Vagina (tissue), 2 donors: ENCODE data around the gene TRIM52.
"Not testable (repeated sequence)": the region's sequence is repeated elsewhere in the genome, so short reads cannot be mapped to it uniquely, and the experiment has no call there.

ENCODE experiments used
- POLR2A ChIP-seq, 2 donors: fragments of 450-650 bp; IDR thresholded peaks; one replicate each; pipeline ENCODE4 v1.6.1; 2017; ENCODE audit warnings: antibody characterized with exemption in 2 of 2, mild to moderate bottlenecking in 2 of 2, moderate library complexity in 2 of 2
- POLR2AphosphoS5 ChIP-seq, 2 donors: sonication (generic); formaldehyde crosslinking; IDR thresholded peaks; one replicate each; pipeline ENCODE4 v1.9.0; 2017; ENCODE audit warnings: antibody characterized with exemption in 2 of 2, mild to moderate bottlenecking in 2 of 2, low read depth in 1 of 2; ENCODE audit not compliant: insufficient read depth in 1 of 2
- TF ChIP-seq, protein P1 (sequence below), 3 experiments: fragments of 450-650 bp in 2 of 3; fragments of 200-600 bp in 1 of 3; sonication (generic) in 1 of 3; IDR thresholded peaks; one replicate each; pipeline ENCODE4 v1.5.1; 2017 to 2019; ENCODE audit warnings: antibody characterized with exemption in 3 of 3, mild to moderate bottlenecking in 2 of 3, moderate library complexity in 2 of 3

GRCh38 chr5:181214249-181214648 is 46.7 kb downstream of the TRIM52 start:
- TF ChIP-seq, protein P1, sequence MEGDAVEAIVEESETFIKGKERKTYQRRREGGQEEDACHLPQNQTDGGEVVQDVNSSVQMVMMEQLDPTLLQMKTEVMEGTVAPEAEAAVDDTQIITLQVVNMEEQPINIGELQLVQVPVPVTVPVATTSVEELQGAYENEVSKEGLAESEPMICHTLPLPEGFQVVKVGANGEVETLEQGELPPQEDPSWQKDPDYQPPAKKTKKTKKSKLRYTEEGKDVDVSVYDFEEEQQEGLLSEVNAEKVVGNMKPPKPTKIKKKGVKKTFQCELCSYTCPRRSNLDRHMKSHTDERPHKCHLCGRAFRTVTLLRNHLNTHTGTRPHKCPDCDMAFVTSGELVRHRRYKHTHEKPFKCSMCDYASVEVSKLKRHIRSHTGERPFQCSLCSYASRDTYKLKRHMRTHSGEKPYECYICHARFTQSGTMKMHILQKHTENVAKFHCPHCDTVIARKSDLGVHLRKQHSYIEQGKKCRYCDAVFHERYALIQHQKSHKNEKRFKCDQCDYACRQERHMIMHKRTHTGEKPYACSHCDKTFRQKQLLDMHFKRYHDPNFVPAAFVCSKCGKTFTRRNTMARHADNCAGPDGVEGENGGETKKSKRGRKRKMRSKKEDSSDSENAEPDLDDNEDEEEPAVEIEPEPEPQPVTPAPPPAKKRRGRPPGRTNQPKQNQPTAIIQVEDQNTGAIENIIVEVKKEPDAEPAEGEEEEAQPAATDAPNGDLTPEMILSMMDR (IDR thresholded peaks at IDR 0.05), result not testable (repeated sequence)
- TF ChIP-seq POLR2A (IDR thresholded peaks at IDR 0.05); POLR2AphosphoS5 (IDR thresholded peaks at IDR 0.05; ENCODE audit: insufficient read depth in 1 of 2, low read depth in 1 of 2): not testable (repeated sequence)
